Lung (tissue), 16 donors: ENCODE results near the gene GRXCR1. TPM values are rescaled to one million over a fixed set of nuclear protein-coding genes. Genes with fewer than 3 reads are reported as not detected.

Experiments used
- ATAC-seq: fragments of 200-7000 bp; cut with Tn5 transposase; one replicate; pipeline ENCODE4 v1.9.1; 2020; ENCODE audit warnings: moderate number of reproducible peaks; ENCODE audit not compliant: insufficient read depth, low FRiP score
- DNase-seq, 3 donors: peaks; one replicate each; pipeline ENCODE4 v3.0.0-alpha.2; 2013 to 2017
- H3K27ac ChIP-seq, 2 donors: one replicate each; pipeline ENCODE4 v1.5.1; 2013; ENCODE audit warnings: mild to moderate bottlenecking in 2 of 2, moderate library complexity in 2 of 2, control low read depth in 1 of 2, inconsistent platforms in 1 of 2, low read depth in 1 of 2, low read length in 1 of 2
- H3K27me3 ChIP-seq, 3 donors: one replicate each; pipeline ENCODE4 v1.5.1; 2013; ENCODE audit warnings: low read length in 2 of 3; ENCODE audit not compliant: control insufficient read depth in 3 of 3, insufficient read depth in 3 of 3
- H3K36me3 ChIP-seq, 4 donors: one replicate each; pipeline ENCODE4 v1.5.1; 2013; ENCODE audit warnings: low read length in 4 of 4, mild to moderate bottlenecking in 1 of 4, moderate library complexity in 1 of 4; ENCODE audit not compliant: control insufficient read depth in 4 of 4, insufficient read depth in 4 of 4
- H3K4me1 ChIP-seq, 5 donors: one replicate each; pipeline ENCODE4 v1.5.1; 2013; ENCODE audit warnings: low read length in 5 of 5, mild to moderate bottlenecking in 2 of 5, moderate library complexity in 1 of 5; ENCODE audit not compliant: control insufficient read depth in 5 of 5, insufficient read depth in 5 of 5
- H3K4me3 ChIP-seq: one replicate; pipeline ENCODE4 v1.5.1; 2013; ENCODE audit warnings: mild to moderate bottlenecking, control low read depth, moderate library complexity
- H3K9ac ChIP-seq, 2 donors: one replicate each; pipeline ENCODE4 v1.5.1; 2013; ENCODE audit warnings: low read length in 2 of 2, control low read depth in 1 of 2; ENCODE audit not compliant: insufficient read depth in 1 of 2
- H3K9me3 ChIP-seq, 4 donors: one replicate each; pipeline ENCODE4 v1.5.1; 2013; ENCODE audit warnings: low read length in 3 of 4, mild to moderate bottlenecking in 1 of 4, moderate library complexity in 1 of 4; ENCODE audit not compliant: control insufficient read depth in 4 of 4, insufficient read depth in 3 of 4
- WGBS, 2 donors: extraction: QIAGEN DNeasy Blood & Tissue Kit; methylation state at CpG; one replicate each; pipeline ENCODE4 v1.1.7; 2013; 5-methylcytosine and 5-hydroxymethylcytosine counted together
- long read RNA-seq, 5 donors: transcript quantifications; one replicate each; lab custom pipeline, GENCODE V29; 2026
- polyA plus RNA-seq, 2 donors: library from polyadenylated mRNA; stranded (reverse); fragments of 200-250 nt; gene quantifications; one replicate each; pipeline ENCODE4 v1.2.1, GENCODE V29; 2013
- total RNA-seq, 2 donors: library from RNA; depleted of rRNA in 1 of 2; stranded (reverse); fragments of >200 nt in 1 of 2; gene quantifications; one replicate each; pipeline ENCODE4 v1.2.1, GENCODE V29; 2014 to 2021
- TF ChIP-seq, protein P1 (sequence below): IDR thresholded peaks from 2 replicates; pipeline ENCODE4 v1.5.1; 2012; ENCODE audit warnings: mild to moderate bottlenecking; ENCODE audit errors: control extremely low read depth, extremely low read depth
- donor health status: control.
- donor health status: control.
- donor health status: Bipolar disorder and iron deficiency.
- donor health status: healthy.
- donor health status: DM: yes; HTN: yes; CAD: no.

GRXCR1 gene
- not detected for total RNA-seq
- not detected for polyA plus RNA-seq
- long read RNA-seq, donor 1 = 0 reads
- long read RNA-seq, donor 2 = 0 reads
- long read RNA-seq, donor 3 = 0 reads
- long read RNA-seq, donor 4 = 0 reads
- long read RNA-seq, donor 5 = 0 reads

DNA sequence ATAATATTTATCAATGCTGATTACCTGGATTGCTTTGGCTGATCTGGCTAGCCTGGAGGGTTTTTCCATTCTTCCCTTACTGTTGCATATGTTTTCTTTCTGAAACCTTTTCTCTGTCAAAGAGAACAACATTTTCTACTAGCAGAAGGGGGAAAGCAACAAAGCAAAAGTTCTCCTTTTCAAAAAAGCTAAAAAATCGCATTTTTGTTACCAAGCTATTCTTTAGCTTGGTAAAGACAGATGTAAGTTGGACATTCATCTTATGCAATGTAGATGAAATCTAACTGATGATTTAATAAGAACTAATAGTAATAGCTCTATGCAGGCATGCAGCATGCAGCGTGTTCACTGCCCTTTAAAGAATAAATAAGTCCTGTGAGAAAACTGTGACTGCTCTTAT, at the start of gene GRXCR1:
TSS of gene GRXCR1 (plus strand) at position 301 of the 400 bp plus-strand sequence. CDS start 554 bp downstream, outside the sequence.
- peaks cover 0 to 2% (median 0%) of the 10 kb centered on the region in 4 donors for H3K9me3 ChIP-seq
- H3K9ac ChIP-seq = no peak within 1 kb of the TSS
- no peaks in the 10 kb centered on the region for H3K4me1 ChIP-seq
- no peak for ATAC-seq
- H3K36me3 ChIP-seq = no peaks in the 10 kb centered on the region
- DNase-seq = no peak
- TF ChIP-seq, protein P1, sequence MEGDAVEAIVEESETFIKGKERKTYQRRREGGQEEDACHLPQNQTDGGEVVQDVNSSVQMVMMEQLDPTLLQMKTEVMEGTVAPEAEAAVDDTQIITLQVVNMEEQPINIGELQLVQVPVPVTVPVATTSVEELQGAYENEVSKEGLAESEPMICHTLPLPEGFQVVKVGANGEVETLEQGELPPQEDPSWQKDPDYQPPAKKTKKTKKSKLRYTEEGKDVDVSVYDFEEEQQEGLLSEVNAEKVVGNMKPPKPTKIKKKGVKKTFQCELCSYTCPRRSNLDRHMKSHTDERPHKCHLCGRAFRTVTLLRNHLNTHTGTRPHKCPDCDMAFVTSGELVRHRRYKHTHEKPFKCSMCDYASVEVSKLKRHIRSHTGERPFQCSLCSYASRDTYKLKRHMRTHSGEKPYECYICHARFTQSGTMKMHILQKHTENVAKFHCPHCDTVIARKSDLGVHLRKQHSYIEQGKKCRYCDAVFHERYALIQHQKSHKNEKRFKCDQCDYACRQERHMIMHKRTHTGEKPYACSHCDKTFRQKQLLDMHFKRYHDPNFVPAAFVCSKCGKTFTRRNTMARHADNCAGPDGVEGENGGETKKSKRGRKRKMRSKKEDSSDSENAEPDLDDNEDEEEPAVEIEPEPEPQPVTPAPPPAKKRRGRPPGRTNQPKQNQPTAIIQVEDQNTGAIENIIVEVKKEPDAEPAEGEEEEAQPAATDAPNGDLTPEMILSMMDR = no peak
- no peak within 1 kb of the TSS for H3K27ac ChIP-seq
- no peak within 1 kb of the TSS for H3K4me3 ChIP-seq
- WGBS, 2 donors = 77 to 83% methylated on average over 2 of the region's 2 CpGs
- H3K27me3 ChIP-seq = no peaks in the 10 kb centered on the region

DNA sequence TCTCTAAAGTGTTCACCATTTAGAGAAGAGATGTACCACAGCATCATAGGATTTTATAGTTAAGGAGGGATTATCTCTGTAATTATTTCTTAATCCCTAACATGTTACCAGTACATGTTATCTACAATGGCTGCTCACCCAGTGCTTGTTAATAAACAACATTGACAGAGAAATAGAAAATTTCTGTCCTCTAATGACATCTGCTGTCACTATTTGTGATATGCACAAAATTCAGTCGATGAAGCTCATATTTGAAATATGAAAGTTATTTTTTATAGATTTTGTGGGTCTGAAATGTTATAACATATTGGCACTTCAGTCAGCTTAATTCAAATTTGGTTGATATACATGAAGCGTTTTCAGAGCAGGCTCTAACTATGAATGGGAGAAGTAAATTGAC, 48.8 kb upstream of the GRXCR1 start:
- no peak for ATAC-seq
- Histone ChIP-seq H3K4me1 (no peaks in the 10 kb centered on the region), H3K27me3 (no peaks in the 10 kb centered on the region), H3K27ac (no peak overlapping the region), H3K4me3 (no peak overlapping the region), H3K9me3 (peaks cover 0 to 3% (median under 1%) of the 10 kb centered on the region in 4 donors), H3K9ac (no peak overlapping the region), H3K36me3 (no peaks in the 10 kb centered on the region)
- DNase-seq = no peak
- 76 to 88% methylated on average over 2 of the region's 2 CpGs for WGBS, 2 donors
- TF ChIP-seq, protein P1 = no peak

DNA sequence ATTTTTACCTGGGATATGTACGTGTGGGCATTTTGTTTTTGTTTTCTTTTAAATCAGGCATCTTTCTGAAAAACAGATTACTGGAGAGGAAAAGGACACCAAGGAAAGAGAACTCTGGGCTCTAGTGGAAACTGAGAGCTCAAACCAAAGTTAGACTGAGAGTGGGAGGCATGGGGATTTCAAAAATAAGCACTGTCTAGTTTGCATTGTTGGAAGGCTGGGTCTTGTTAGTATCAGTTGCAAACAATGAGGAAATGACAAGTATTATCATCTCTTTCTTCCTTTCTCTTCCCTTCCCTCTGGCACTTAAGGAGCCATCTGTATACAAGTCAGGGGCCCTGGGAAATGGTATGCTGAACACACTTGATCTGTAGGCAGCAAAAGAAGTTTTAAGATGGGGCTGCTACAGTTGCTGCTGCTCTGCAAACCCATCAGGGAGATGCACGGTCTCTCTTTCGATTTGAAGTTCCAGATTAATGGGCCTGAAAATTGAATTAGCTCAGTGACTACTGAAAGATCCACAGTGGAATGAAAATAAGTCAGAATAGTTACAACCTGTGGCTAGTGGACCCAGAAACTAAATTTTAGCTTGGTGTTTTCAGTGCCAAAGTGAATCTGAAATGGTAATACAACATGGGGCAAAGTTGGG, 48.0 kb upstream of the GRXCR1 start:
- no peaks in the 10 kb centered on the region for H3K4me1 ChIP-seq
- no peak overlapping the region for H3K9ac ChIP-seq
- H3K27me3 ChIP-seq = no peaks in the 10 kb centered on the region
- no peaks in the 10 kb centered on the region for H3K36me3 ChIP-seq
- 86 to 92% methylated on average over 3 of the region's 3 CpGs for WGBS, 2 donors
- no peak overlapping the region for H3K27ac ChIP-seq
- ATAC-seq (no peak), DNase-seq (no peak)
- peaks cover 0 to 3% (median under 1%) of the 10 kb centered on the region in 4 donors for H3K9me3 ChIP-seq
- TF ChIP-seq, protein P1 = no peak
- H3K4me3 ChIP-seq = no peak overlapping the region

DNA sequence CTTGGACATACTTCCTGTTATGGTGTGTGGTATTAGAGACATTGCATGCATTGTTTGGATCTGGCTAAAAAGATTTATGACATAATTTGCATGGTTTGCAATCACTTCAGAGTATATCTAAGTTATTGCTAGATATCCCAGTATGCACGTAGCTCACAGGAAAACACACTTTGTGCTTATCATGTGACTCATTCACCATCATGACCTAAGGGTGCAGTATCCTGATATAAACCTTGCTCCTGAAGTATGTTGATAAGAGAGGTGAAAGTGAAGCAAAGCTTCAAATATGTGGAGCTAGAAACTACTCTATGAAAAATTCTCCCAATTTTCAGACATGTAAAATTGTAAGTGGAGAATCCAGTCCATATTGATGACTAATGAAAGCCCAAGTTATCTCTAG, 46.9 kb upstream of the GRXCR1 start:
- Histone ChIP-seq H3K4me3 (no peak overlapping the region), H3K27me3 (no peaks in the 10 kb centered on the region), H3K9ac (no peak overlapping the region), H3K9me3 (peaks cover 0 to 3% (median under 1%) of the 10 kb centered on the region in 4 donors), H3K4me1 (no peaks in the 10 kb centered on the region), H3K36me3 (no peaks in the 10 kb centered on the region), H3K27ac (no peak overlapping the region)
- 18 to 28% methylated on average over 1 of the region's 1 CpG for WGBS, 2 donors
- DNase-seq (no peak), ATAC-seq (no peak)
- TF ChIP-seq, protein P1 = no peak
